Measurements from ENCODE around the gene NISCH. TPM values are rescaled to one million over a fixed set of nuclear protein-coding genes. Genes with fewer than 3 reads are reported as not detected.

NISCH gene
- total RNA-seq, 1 experiment from 2014 or later: 25.7 TPM

DNA sequence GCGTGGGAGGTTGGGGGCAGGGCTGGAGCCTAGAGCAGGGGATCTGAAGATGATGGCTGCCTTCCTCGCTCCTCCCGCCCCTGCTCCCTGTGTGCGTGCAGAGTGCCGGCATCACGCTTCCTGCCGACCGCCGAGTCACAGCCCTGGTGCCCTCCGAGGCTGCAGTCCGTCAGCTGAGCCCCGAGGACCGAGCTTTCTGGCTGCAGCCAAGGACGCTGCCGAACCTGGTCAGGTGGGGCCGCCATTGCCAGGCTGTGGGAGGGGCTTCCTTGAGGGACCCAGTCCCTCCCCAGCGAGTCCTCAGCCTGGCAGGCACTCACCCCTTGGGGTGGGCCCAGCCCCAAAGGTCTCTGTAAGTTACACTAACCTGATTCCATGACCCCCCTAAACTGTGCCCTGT, 57.3 kb downstream of the NISCH start:
- no peak for DNase-seq (ENCODE audit: low spot score)

DNA sequence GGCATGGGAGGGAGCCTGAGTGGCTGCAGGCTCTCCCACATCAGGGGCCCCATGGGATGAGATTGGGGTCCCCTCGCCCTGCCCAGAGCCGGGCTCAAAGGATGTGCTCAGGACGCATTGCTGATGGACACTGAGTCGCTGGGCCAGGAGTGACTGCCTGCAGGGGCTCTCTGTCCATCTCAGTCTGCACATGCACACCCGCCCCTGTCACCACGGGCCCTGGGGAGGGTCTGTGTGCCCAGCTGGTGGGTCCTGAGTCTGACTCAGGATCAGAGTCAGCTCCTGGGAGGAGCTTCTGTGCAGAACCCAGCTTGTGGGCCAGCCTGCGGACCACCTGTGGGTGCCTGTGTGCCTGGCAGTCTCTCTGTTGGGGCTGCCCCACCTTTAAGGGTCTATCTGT, 57.9 kb downstream of the NISCH start:
- DNase-seq (ENCODE audit: low spot score): no peak

DNA sequence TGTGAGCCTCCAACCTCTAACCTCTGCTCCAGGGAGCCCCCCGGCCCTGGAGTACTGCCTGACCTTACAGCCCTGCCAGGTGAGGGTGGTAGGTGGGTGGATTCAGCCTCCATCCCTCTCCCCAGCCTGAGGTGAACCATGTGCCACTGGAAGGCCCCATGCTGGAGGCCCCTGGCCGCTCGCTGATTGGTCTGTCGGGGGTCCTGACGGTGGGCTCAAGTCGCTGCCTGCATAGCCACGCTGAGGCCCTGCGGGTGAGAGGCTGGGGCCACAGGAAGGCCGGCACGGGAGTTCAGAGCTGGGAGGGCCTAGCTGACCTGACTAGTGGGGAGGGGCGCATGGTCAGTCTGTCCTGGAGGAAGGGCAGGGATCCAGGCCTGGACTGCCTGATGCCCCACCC, 59.2 kb downstream of the NISCH start:
- no peak for DNase-seq (ENCODE audit: low spot score)

GRCh38 chr3:52515192-52515591, 59.8 kb downstream of the NISCH start:
- DNase-seq (ENCODE audit: low spot score): no peak

- no peak for DNase-seq (ENCODE audit: low spot score)
Measured at GRCh38 chr3:52516509-52517195, 61.2 kb downstream of the NISCH start.

- DNase-seq (ENCODE audit: low spot score): no peak
Measured at GRCh38 chr3:52517796-52518722, 62.7 kb downstream of the NISCH start.

GRCh38 chr3:52518723-52519444, 63.5 kb downstream of the NISCH start:
- DNase-seq (ENCODE audit: low spot score): no peak

GRCh38 chr3:52519445-52520140, 64.2 kb downstream of the NISCH start:
- DNase-seq (ENCODE audit: low spot score): no peak

DNA sequence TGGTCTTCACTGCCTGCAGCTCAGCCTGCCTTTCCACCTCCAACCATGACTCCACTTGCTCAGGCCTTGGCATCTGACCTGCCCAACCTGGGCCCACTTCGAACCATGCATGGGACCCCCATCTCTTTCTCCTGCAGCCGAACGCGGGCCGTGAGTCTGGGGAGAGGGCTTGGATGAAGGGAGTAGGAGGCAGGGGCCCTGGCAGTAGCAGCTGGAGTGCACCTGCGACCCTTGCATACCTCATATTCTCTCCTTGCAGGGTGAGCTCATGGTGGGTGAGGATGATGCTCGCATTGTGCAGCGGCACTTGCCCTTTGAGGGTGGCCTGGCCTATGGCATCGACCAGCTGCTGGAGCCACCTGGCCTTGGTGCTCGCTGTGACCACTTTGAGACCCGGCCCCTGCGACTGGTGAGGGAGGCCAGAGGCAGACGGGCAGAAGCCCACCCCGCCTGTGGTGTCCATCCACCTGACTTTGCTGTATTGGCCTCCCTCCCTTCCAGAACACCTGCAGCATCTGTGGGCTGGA, 64.8 kb downstream of the NISCH start:
- DNase-seq (ENCODE audit: low spot score): no peak

- DNase-seq (ENCODE audit: low spot score): no peak
Measured at GRCh38 chr3:52520716-52521487, 65.5 kb downstream of the NISCH start.

GRCh38 chr3:52521488-52521824, 66.1 kb downstream of the NISCH start:
- no peak for DNase-seq (ENCODE audit: low spot score)

DNA sequence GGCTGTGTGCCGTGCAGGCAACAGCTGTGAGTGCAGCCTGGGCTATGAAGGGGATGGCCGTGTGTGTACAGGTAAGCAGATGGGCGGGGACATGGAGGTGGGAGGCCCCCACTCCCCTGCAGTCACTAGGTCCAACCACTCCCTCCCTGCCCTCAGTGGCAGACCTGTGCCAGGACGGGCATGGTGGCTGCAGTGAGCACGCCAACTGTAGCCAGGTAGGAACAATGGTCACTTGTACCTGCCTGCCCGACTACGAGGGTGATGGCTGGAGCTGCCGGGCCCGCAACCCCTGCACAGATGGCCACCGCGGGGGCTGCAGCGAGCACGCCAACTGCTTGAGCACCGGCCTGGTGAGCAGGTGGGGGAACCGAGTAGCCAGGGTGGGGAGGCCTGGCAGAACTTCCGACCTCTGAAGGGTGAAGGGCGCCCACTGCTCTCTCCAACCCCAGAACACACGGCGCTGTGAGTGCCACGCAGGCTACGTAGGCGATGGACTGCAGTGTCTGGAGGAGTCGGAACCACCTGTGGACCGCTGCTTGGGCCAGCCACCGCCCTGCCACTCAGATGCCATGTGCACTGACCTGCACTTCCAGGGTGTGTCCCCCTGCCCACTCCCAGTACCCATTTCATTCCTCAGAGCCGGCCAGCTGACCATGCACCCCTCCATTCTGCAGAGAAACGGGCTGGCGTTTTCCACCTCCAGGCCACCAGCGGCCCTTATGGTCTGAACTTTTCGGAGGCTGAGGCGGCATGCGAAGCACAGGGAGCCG, 66.7 kb downstream of the NISCH start:
- DNase-seq (ENCODE audit: low spot score): no peak

- no peak for DNase-seq (ENCODE audit: low spot score)
Measured at GRCh38 chr3:52522651-52523251, 67.3 kb downstream of the NISCH start.

GRCh38 chr3:52523386-52524257, 68.2 kb downstream of the NISCH start:
- no peak for DNase-seq (ENCODE audit: low spot score)

DNA sequence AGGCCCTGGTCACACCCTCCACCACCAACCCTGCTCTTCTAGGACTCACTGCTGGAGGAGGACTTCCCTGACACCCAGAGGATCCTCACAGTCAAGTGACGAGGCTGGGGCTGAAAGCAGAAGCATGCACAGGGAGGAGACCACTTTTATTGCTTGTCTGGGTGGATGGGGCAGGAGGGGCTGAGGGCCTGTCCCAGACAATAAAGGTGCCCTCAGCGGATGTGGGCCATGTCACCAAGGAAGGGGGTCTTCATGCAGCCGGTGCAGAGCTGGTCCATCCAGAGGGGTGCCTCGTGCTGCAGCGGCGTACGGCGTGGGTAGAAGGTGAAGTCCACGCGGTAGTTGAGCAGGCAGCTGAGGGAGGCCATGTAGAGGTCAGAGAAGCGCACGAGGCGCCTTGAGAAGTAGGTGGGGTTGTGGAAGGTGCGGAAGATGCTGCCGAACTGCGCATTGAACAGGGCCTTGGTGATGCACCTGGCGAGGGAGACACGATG, 68.9 kb downstream of the NISCH start:
- DNase-seq (ENCODE audit: low spot score): no peak

DNA sequence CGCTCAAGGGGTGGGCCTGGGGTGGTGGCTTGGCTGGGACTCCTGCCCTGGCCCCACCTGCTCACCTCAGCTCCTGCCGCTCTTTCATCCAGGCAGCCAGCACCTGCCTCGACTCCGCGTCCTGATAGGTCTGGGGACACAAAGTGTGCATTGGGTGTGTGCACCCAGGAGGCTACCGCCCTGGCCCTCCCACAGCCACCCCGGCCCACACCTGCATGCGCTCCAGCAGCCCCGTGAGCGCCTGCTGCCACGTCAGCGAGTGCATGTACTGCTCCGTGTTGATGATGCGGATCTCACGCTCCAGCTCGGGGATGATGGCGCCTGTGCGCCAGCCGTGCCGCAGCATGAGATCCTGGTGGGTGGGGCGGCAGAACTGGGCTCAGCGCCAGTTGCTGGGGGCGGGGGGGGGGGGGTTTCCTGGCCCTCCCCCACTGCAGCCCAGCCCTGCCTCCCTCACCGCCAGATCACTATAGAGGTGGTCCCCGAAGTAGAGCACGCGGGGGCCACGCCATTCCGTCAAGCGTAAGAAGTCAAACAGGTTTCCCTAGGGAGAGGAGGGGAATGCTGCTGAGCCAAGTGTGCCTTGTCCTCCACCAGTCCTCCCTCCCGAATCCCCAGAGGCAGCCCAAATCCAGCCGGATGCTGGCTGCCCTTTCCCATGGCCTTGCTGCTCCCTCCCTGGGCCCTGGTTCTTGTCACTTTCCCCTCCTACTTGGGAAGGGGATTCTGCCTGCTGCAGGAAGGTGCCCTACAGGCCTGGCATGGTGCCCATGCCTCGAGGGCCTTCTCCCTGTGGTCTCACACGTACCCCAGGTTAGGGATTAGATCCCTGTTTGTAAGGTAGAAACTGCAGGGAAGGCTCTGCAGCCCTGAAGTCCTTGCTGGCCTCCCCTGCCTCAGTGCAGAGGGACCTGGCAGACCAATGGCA, 69.6 kb downstream of the NISCH start:
- DNase-seq (ENCODE audit: low spot score): no peak
